C4-2B (cell line): Measurements from ENCODE around the gene SIGLEC10.

ENCODE experiments used
- ZFX ChIP-seq: fragments of 450-650 bp; IDR thresholded peaks from 2 replicates; pipeline ENCODE4 v1.6.1; 2017
- TF ChIP-seq, protein P1 (sequence below): fragments of 450-650 bp; conservative IDR thresholded peaks from 2 replicates; pipeline ENCODE4 v1.5.1; 2017; ENCODE audit warnings: mild to moderate bottlenecking

GRCh38 chr19:51361239-51361638 is 56.2 kb downstream of the SIGLEC10 start:
- TF ChIP-seq, protein P1, sequence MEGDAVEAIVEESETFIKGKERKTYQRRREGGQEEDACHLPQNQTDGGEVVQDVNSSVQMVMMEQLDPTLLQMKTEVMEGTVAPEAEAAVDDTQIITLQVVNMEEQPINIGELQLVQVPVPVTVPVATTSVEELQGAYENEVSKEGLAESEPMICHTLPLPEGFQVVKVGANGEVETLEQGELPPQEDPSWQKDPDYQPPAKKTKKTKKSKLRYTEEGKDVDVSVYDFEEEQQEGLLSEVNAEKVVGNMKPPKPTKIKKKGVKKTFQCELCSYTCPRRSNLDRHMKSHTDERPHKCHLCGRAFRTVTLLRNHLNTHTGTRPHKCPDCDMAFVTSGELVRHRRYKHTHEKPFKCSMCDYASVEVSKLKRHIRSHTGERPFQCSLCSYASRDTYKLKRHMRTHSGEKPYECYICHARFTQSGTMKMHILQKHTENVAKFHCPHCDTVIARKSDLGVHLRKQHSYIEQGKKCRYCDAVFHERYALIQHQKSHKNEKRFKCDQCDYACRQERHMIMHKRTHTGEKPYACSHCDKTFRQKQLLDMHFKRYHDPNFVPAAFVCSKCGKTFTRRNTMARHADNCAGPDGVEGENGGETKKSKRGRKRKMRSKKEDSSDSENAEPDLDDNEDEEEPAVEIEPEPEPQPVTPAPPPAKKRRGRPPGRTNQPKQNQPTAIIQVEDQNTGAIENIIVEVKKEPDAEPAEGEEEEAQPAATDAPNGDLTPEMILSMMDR, result no peak
- no peak for TF ChIP-seq ZFX
